Activated CD8-positive, alpha-beta memory T cell treated with anti-CD3 and anti-CD28 coated beads for 36 hours (primary cell): Measurements from ENCODE around the gene GTPBP10. TPM values are rescaled to one million over a fixed set of nuclear protein-coding genes. Genes with fewer than 3 reads are reported as not detected.
"Not testable (repeated sequence)": the region's sequence is repeated elsewhere in the genome, so short reads cannot be mapped to it uniquely, and the experiment has no call there.

Source experiments
- CTCF ChIA-PET: fragments of 350-600 bp; sonication (Branson Sonifier 250); formaldehyde crosslinking; loops from one replicate; lab custom pipeline; 2021; ENCODE audit warnings: antibody characterized with exemption; lab: Charles Lee
- POLR2A ChIA-PET: fragments of 350-600 bp; sonication (Branson Sonifier 250); formaldehyde crosslinking; loops from one replicate; lab custom pipeline; 2021; ENCODE audit warnings: antibody characterized with exemption; lab: Charles Lee
- total RNA-seq, 2 experiments: library from RNA; stranded (reverse); gene quantifications; one replicate each; pipeline ENCODE4 v1.2.3, GENCODE V29; 2021

GTPBP10 gene
- total RNA-seq, 2 experiments from 2014 or later: 42.0 to 43.6 TPM

GRCh38 chr7:90347759-90348158, 1.2 kb downstream of the GTPBP10 start:
- ChIA-PET POLR2A (interaction anchor here (0.7 kb wide), 1 partner anchor 20 kb away, joined by 4 read pairs; no protein-coding TSS in a partner anchor), CTCF (no interaction called here)

- ChIA-PET POLR2A (no interaction called here), CTCF (no interaction called here)
Observed at GRCh38 chr7:90349305-90349704, 2.8 kb downstream of the GTPBP10 start.

- POLR2A ChIA-PET, CTCF ChIA-PET: not testable (repeated sequence)
Observed at GRCh38 chr7:90350032-90350431, 3.5 kb downstream of the GTPBP10 start.

- POLR2A ChIA-PET: no interaction called here
- CTCF ChIA-PET: no interaction called here
Observed at GRCh38 chr7:90351987-90352386, 5.5 kb downstream of the GTPBP10 start.

GRCh38 chr7:90383422-90383821, 36.9 kb downstream of the GTPBP10 start:
- ChIA-PET POLR2A (no interaction called here), CTCF (no interaction called here)

DNA sequence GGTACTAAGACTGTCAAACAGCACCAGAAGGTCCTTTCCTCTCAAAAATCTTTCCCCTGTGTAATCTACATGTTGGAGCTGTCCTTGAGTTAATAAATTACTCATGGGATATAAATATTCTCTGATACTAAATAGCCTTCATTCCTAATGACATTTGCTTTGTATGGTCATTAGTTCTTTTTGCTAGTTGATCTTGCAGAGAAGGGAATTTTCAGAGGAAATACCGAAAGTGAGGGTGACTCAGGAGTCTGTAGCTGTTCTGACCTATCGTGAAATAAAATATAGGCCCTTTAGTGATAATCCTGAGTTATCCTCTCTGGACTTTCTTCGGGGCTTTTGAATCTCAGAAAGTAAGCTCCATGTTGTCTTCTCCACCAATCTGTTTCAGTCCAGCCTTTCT, 37.3 kb downstream of the GTPBP10 start:
- ChIA-PET POLR2A (no interaction called here), CTCF (no interaction called here)

DNA sequence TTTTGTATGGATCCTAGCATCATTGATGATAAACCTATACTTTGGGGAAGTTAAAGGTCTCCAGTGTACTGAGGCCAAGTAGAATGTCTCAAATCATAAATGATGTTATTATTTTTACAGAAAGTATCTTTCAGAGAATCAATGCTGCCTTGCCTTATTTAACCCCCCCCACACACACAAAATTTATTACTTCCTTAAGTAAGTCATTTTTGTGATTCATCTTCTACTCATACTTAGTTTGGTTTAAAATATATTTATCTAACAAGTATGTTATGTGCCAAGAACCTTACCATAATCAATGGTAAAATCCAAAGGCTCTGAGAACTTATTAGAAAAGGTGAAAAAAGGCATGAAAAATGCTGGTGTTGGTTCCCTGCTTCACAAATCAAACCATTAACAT, 37.9 kb downstream of the GTPBP10 start:
- ChIA-PET POLR2A (no interaction called here), CTCF (interaction anchor here (0.6 kb wide), 1 partner anchor 11 kb away, joined by 3 read pairs; no protein-coding TSS in a partner anchor)

- ChIA-PET CTCF (no interaction called here), POLR2A (no interaction called here)
Observed at GRCh38 chr7:90387470-90388240, 41.1 kb downstream of the GTPBP10 start.

DNA sequence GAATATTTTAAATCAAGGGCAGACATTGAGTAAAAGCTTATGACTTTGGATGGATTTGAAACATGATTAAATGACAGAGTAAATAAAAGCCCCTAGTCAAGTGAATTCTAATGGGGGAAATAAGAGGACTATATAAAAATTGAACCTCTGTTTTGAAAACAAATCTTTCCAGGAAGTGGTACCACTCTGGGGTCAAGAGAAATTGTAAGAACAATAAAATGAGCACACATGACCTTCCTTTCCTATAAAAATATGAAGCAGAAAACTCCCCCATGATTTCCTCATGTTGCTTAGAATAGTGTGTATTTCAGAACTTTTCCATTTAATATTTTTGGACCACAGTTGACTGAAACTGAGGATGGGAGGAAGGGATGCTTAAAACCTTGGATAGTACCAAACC, 44.4 kb downstream of the GTPBP10 start:
- CTCF ChIA-PET: no interaction called here

DNA sequence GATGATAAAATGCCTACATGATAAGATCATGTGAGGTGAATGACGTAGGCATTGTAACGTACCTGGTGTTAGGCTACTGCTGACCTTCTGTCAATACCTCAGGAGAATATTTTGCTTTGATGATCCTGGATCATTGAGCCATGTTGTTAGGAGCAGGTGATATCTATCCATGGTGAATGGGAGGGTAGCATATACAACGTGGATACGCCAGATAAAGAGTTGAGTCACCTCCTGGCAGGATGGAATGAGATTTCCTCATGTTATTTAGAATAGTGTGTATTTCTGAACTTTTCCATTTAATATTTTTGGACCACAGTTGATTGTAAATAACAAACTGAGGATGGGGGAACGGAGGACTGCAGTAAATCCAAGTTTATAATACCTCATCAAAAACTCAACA, 45.0 kb downstream of the GTPBP10 start:
- POLR2A ChIA-PET: no interaction called here
- CTCF ChIA-PET: no interaction called here

More for the DNA sequence above, 44.4 kb downstream of the GTPBP10 start:
- POLR2A ChIA-PET: no interaction called here

- POLR2A ChIA-PET: no interaction called here
- CTCF ChIA-PET: no interaction called here
Observed at GRCh38 chr7:90396420-90396819, 49.9 kb downstream of the GTPBP10 start.

- ChIA-PET POLR2A (no interaction called here), CTCF (no interaction called here)
Observed at GRCh38 chr7:90401989-90402388, 55.5 kb downstream of the GTPBP10 start.

DNA sequence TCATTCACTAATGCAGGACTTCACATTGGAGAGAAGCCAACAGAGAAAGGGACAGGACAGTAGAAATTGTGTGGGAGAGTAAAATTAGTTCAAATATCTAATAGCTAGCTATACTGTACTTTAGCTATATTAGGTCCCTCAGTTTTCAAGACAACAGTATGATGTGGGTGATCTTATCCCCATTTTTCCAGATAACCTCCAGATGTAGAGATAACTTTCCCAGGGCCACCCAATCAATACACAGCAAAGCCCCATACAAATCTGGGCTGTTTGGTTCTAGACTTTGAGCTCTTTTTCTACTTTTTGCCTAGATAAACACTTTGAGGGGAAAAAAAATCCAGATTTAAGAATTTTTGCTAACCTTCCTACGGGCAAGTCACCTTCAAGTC, 56.3 kb downstream of the GTPBP10 start:
- POLR2A ChIA-PET: no interaction called here
- CTCF ChIA-PET: no interaction called here

DNA sequence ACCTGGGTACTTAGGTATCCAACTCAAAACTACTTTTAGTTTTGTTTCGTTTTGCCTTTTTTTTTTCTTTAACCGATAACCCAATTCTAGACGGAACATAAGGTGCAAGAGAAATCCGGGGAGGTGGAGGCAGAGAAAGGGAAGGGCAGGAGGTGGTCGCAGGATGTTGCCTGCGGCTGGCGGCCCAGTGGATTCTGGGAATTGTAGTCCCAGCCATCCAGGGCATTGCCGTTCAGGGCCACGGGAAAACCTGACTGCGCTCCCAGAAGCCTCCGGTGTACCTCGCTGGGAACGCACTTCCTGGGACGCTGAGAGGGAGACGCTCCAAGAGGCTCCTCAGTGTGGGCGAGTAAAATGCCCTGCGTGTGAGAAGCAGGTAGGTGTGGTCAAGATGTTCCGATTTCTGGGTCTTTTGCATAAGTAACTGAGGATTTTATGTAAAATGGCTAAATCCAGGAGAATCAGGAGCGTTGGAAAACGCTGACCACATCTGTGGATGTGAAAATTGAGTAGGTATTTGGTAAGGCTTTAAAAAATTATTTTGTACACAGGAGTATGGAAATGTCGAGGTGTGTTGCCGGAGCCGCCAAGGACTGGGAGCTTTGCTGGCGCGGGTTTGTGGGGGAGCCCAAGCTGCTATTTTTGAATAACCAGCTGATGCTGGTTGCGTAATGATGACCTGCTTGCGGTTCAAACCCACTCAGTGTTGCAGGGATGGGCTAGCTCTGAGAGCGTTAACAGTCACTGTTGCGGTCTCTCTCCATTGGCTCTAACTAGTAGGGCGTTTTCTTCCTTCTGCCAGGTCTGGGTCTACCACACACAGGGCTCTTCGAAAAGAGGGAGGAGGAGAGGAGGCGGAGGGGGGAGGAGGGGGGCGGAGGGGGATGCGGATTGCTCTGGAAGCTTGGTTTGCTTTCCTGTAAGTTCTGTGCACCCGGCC, 56.9 kb downstream of the GTPBP10 start, which contains the start of gene CLDN12:
TSS of gene CLDN12 (plus strand) at position 288 of the 940 bp plus-strand sequence. CDS start 9,216 bp downstream, outside the sequence.
- CTCF ChIA-PET: no interaction called here
- POLR2A ChIA-PET: interaction anchor here (1.0 to 1.1 kb wide), 2 partner anchors 21 to 58 kb away, joined by 3 read pairs; no protein-coding TSS in a partner anchor

GRCh38 chr7:90404777-90405176, 58.3 kb downstream of the GTPBP10 start:
- CTCF ChIA-PET: no interaction called here
- POLR2A ChIA-PET: no interaction called here

GRCh38 chr7:90407484-90407821, 60.9 kb downstream of the GTPBP10 start:
- CTCF ChIA-PET: no interaction called here
- POLR2A ChIA-PET: no interaction called here

DNA sequence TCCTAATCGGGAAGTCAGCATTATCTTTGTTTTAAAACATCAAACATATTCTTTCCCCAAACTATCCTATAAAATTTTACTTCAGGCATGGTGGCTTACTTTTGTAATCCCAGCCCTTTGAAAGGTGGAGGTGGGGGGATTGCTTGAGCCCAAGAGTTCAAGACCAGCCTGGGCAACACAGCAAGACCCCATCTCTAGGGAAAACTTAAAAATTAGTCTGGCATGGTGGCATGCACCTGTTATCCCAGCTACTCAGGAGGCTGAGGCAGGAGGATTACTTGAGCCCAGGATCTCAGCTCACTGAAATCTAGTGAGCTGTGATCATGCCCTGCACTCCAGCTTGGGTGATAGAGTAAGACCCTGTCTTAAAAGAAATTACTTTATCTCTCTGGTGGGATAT, 61.6 kb downstream of the GTPBP10 start:
- POLR2A ChIA-PET: no interaction called here
- CTCF ChIA-PET: no interaction called here

DNA sequence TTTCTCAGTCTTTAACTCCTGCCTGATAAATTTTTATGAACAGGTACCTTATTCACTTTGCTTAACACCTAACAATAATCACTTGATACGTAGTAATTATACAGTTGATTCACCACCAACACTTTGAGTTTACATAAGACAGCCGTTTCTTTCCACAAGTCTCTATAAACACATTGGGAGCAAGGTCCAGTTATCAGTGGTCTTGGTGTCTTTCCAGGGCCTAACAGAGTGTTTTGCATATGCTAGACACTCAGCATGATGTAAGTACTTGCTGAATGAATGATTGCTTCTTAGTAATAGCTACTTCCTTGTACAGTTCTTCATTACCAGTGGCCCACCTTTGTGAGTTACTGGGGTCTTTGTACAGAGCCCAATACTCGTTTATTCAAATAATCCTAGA, 63.2 kb downstream of the GTPBP10 start:
- POLR2A ChIA-PET: no interaction called here
- CTCF ChIA-PET: interaction anchor here (0.6 kb wide), 1 partner anchor 159 kb away, joined by 4 read pairs; no protein-coding TSS in a partner anchor

GRCh38 chr7:90411510-90411909, 65.0 kb downstream of the GTPBP10 start:
- CTCF ChIA-PET: no interaction called here
- POLR2A ChIA-PET: no interaction called here

DNA sequence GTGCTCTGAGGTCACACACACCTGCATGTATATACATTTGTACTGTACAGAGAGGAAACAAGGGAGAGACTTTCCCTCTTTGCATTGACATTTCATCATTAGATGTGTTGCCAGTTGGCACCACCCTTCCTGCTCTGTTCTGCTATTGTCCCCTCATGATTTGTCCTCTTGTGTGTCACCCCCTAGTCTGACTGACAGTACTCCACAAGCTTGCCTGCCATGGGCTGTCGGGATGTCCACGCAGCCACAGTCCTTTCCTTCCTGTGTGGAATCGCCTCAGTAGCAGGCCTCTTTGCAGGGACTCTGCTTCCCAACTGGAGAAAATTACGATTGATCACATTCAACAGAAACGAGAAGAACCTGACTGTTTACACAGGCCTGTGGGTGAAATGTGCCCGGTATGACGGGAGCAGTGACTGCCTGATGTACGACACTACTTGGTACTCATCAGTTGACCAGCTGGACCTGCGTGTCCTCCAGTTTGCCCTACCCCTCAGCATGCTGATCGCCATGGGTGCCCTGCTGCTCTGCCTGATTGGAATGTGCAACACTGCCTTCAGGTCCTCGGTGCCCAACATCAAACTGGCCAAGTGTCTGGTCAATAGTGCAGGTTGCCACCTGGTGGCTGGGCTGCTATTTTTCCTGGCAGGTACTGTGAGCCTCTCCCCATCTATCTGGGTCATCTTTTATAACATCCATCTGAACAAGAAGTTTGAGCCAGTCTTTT, 66.1 kb downstream of the GTPBP10 start:
- POLR2A ChIA-PET: no interaction called here
- CTCF ChIA-PET: no interaction called here
